GM21786 (cell line): ENCODE data around the gene POLR3B.
"Not testable (repeated sequence)": the region's sequence is repeated elsewhere in the genome, so short reads cannot be mapped to it uniquely, and the experiment has no call there.

Experiments
- ATAC-seq: cut with Tn5 transposase; IDR thresholded peaks from one replicate; pipeline ENCODE4 v1.9.1; 2021; ENCODE audit not compliant: unreplicated experiment

The POLR3B gene

DNA sequence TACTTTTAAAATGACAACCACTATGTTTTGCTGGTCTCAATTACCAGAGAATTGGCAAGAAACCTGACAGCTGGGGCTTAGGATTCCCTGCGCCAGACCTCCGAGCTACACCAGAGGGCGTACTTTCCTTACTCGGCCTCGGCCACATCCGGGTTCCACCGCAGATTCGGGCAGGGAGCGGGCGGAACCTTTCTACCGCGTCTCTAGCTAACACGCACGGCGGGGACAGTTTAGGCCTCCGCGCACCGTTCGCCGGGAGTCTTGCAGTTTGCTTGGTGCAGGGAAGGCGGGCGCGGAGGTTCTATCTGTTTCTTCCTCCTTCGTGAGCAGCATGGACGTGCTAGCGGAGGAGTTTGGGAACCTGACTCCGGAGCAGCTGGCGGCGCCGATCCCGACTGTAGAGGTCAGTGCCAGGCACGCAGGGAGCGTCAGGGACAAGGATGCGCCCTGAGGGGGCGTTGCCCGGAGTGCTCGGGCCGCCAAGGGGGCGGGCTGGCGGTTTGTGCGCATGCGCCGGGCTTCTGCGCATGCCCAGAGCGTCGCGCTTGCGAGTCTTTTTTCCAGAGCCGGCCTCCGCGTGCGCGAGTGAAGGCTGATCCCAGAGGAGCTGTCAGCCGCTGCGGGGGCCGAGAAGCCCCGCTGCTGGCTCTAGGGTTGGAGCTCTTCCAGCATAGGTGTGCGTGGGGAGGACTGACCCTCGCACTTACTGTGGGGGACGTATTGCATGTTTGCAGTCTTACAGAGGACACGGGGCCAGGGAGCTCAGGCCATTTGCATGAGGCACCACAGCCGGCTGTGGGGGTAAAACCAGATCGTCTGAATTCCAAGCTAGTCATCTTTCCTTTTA lies at the start of gene POLR3B:
Gene POLR3B, plus strand, starts transcription at position 200 of the 847 bp plus-strand sequence. Its CDS starts 132 bp downstream, at position 332.
- ATAC-seq = peak; percentile 92

GRCh38 chr12:106308121-106308520 lies 49.4 kb upstream of the POLR3B start:
- no peak for ATAC-seq

DNA sequence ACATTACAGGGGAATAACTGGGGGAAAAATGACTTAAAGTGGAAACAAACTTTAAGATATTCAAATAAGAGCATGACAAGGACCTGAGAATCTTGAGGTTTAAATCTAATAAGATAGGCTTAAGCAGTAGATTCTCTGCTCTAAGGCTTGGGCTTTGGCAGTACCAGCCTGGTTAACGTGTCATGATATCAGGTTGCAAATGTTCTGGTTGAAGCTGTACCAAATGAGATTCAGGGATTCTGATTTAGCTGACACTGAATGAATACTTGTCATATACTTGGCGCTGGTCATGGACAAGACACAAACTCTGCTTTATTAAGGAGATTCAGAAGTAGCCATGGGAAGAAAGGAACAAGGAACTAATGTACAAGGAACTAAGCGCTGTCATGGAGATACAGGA lies 48.9 kb upstream of the POLR3B start:
- ATAC-seq = no peak

- no peak for ATAC-seq
These were observed 47.7 kb upstream of the POLR3B start for GRCh38 chr12:106309671-106310505.

- no peak for ATAC-seq
These were observed 46.9 kb upstream of the POLR3B start for GRCh38 chr12:106310687-106311086.

GRCh38 chr12:106311139-106311538 lies 46.4 kb upstream of the POLR3B start:
- no peak for ATAC-seq

- ATAC-seq = not testable (repeated sequence)
These were observed 44.1 kb upstream of the POLR3B start for GRCh38 chr12:106313413-106313812.

GRCh38 chr12:106315523-106315922 lies 42.0 kb upstream of the POLR3B start:
- ATAC-seq = no peak

DNA sequence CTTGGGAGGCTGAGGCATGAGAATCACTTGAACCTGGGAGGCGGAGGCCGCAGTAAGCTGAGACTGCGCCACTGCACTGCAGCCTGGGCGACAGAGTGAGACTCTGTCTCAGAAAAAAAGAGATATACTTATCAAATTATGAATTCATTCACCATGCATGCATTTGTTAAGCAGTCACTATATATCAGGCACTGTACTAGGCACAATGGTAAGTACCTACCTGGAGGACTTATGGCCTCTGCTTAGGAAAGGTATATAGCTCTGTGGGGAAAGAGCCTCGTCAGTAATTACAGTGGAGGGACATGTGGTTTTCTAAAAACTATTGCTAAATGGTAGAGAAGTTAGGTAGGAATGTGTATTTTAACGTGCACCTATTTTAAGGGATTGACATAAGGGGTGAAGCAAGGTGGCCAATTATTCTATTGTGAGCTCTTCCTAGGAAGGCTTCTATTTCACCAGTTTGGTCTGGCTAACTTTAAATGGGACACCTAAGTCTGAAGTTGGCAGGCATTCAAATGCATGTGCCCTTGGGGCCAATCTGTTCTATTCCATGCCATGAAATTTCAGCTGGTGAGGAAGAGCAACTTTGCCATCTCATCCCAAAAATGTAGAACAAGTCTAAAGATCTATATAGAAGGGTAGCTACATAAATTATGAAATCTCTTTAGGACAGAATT lies 40.0 kb upstream of the POLR3B start:
- ATAC-seq = no peak

DNA sequence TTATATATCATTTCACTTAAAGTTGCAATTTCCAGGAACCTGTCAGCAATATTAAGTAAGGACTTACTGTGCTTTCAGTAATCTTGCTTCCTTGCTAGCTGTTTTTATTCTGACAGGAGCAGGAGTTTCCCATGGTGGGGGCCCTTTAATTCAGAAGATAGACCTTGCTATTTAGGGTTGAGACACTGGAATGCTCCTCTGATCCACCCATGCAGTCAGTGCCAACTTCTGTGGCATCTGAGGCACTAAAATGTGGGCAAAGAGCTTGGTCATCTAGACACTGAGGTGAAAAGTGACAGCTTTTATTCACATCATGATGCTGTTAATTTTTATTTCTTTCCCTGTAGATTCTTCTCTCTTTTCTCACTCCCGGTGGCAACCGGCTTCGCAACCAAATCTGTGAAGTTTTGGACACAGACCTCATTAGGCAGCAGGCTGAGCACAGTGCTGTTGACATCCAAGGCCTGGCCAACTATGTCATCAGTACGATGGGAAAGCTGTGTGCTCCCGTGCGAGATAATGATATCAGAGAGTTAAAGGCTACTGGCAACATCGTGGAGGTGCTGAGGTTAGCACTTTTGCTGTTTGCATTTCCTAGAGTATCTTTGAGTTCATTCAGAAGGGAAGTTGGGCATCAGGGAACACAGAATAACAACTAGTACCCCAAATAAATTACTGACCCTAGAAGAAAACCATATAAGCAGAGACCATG lies 36.3 kb upstream of the POLR3B start:
- ATAC-seq = no peak

DNA sequence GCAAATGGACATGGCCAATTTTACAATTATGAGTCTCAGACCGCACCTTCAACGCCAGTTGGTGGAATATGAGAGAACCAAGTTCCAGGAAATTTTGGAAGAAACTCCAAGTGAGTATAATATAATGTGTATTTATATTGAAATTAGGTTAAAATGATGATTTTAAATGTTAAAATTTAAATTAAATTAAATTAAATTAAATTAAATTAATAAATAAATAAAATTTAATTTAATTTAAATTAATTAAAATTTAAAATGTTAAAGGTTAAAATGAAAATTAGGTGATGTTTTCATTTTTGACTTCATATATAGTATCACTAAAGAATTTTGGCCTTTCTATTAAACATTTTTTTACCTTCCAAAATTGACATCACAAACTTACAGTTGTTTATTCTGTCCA lies 34.0 kb upstream of the POLR3B start:
- ATAC-seq = no peak

- no peak for ATAC-seq
These were observed 30.2 kb upstream of the POLR3B start for GRCh38 chr12:106327309-106327869.

- ATAC-seq = no peak
These were observed 28.8 kb upstream of the POLR3B start for GRCh38 chr12:106328735-106329134.

GRCh38 chr12:106329231-106329982 lies 28.1 kb upstream of the POLR3B start:
- no peak for ATAC-seq

GRCh38 chr12:106331599-106331998 lies 25.9 kb upstream of the POLR3B start:
- ATAC-seq = no peak

- ATAC-seq = no peak
These were observed 25.0 kb upstream of the POLR3B start for GRCh38 chr12:106332536-106332935.

DNA sequence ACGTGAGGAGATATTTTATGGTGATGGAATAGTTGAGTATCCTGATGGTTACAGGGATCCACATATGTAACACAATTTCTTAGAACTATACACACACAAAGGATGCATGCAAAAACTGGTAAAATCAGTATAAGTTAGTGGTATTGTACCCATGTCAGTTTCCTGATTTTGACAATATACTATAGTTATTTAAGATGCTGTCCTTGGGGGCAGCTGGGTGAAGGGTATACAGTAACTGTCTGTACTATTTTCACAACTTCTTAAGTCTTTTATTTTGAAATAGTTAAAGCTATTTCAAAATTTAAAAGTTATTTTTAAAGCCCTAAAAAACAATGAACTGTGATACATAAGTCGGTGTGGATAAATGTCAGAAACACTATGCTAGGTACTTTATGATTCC lies 24.5 kb upstream of the POLR3B start:
- no peak for ATAC-seq

GRCh38 chr12:106333756-106334155 lies 23.8 kb upstream of the POLR3B start:
- no peak for ATAC-seq

DNA sequence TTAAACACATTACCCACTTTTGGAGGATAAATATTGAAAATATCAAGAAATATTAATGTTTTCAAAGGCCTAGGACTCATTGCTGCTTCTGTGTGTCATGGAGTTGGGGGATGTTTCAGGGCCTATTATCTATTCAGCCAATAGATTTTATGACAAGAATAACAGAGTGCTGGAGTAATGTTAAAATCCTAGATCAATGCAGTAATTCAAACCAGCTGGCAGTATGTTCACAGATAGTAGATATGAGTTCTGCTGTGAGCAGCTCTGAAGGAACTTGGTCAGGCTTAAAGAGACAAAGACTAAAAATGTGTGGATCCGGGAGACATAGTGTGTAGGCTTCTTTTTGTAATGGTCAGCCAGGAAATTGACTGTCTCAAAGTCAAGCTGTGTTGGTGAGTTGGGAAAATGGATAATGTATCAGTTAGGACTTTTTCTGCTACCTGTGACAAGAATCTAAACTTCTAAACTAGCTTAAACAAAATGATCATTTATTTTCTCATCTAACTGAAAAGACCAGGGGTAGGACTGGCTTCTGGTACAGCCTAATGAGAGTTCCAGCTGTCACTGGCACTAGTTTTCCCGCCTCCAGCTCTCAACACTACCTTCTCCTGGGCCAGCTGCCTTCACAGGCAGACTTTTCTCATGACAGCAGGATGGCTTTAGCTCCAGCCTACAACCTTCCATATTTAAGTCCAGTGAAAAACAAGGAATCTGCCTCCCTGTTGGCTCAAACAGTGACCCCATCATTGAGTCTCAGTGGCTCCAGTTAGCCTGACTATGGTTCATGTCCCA lies 16.3 kb upstream of the POLR3B start:
- no peak for ATAC-seq
